H1 (cell line): ENCODE data around the gene GRIP1. TPM values are rescaled to one million over a fixed set of nuclear protein-coding genes. Genes with fewer than 3 reads are reported as not detected.

Experiments
- NANOG ChIP-seq: IDR thresholded peaks from 2 replicates; pipeline ENCODE4 v1.6.1; 2011; ENCODE audit warnings: low read length, low read depth, mild to moderate bottlenecking, inconsistent platforms; ENCODE audit not compliant: insufficient read depth, poor library complexity, severe bottlenecking
- TAF1 ChIP-seq: IDR thresholded peaks from 2 replicates; pipeline ENCODE4 v1.6.1; 2011; ENCODE audit warnings: mild to moderate bottlenecking, low read depth, low read length
- TBP ChIP-seq: IDR thresholded peaks from 2 replicates; pipeline ENCODE4 v1.6.1; 2011; ENCODE audit warnings: low read depth, low read length, improper control_type of control experiment
- TCF12 ChIP-seq: IDR thresholded peaks from 2 replicates; pipeline ENCODE4 v1.6.1; 2011; ENCODE audit warnings: low read depth, mild to moderate bottlenecking, low read length
- polyA plus RNA-seq, 7 experiments: library from polyadenylated mRNA; depleted of rRNA in 3 of 7; stranded (reverse) in 5 of 7; unstranded in 2 of 7; fragments of >200 nt in 5 of 7; fragments of 200-250 nt in 2 of 7; gene quantifications; 1 replicate in 5 of 7; 2 replicates in 1 of 7; 4 replicates in 1 of 7; pipeline versions ENCODE4 v1.2.1 to v1.2.3, GENCODE V29; 2011 to 2013; ENCODE audit warnings: missing spikeins in 2 of 7, mixed read lengths in 2 of 7
- total RNA-seq: library from RNA; stranded (reverse); fragmentation: NEBNext Ultra II Directional; extraction: Animal tissue kit (Norgen Biotek cat#: 25700); gene quantifications from 2 replicates; pipeline ENCODE4 v1.2.1, GENCODE V29; 2021

Gene GRIP1
- total and polyA plus RNA-seq, 2 of the 8 experiments (the other 6 are each of a cell fraction or from before 2014, with no cell fraction given), result 4.5 to 27.3 TPM

- TF ChIP-seq TAF1 (no peak), NANOG (no peak), TCF12 (no peak), TBP (no peak)
Measured at GRCh38 chr12:66533767-66534166, 145.1 kb downstream of the GRIP1 start (continued).
